Measurements from ENCODE around the gene TANK. TPM values are rescaled to one million over a fixed set of nuclear protein-coding genes. Genes with fewer than 3 reads are reported as not detected.

TANK gene
- polyA plus RNA-seq, 1 donor from 2014 or later = 58.1 TPM

GRCh38 chr2:161234627-161235026 lies 74.4 kb downstream of the TANK start:
- Histone ChIP-seq H3K9ac (ENCODE audit: low read length) (no peak overlapping the region), H4K20me1 (ENCODE audit: insufficient read depth) (no peaks in the 10 kb centered on the region), H3K27ac (ENCODE audit: low read length) (no peak overlapping the region), H2AFZ (ENCODE audit: low read depth, low read length) (no peak overlapping the region), H3K36me3 (ENCODE audit: insufficient read depth, low read length) (no peaks in the 10 kb centered on the region), H3F3A (ENCODE audit: insufficient read depth, low read length, poor library complexity, severe bottlenecking) (peaks cover 11% of the 10 kb centered on the region), H3K4me3 (ENCODE audit: low read length) (no peak overlapping the region), H3K4me2 (ENCODE audit: low read length) (no peak overlapping the region), H3K79me2 (replicated peaks; ENCODE audit: insufficient read depth, low read length) (no peaks in the 10 kb centered on the region), H3K9me3 (ENCODE audit: low read length) (no peaks in the 10 kb centered on the region), H3K9me2 (ENCODE audit: insufficient read depth, low read length) (no peaks in the 10 kb centered on the region), H3K27me3 (ENCODE audit: insufficient read depth, low read depth, low read length) (no peaks in the 10 kb centered on the region)
- no peak for TF ChIP-seq EP300 (conservative IDR thresholded peaks at IDR 0.05; ENCODE audit: poor library complexity, severe bottlenecking)
- no peak for TF ChIP-seq POLR2AphosphoS5 (IDR thresholded peaks at IDR 0.05)
- TF ChIP-seq SMC3 (conservative IDR thresholded peaks at IDR 0.05; ENCODE audit: poor library complexity) = no peak
- TF ChIP-seq EZH2 (IDR thresholded peaks at IDR 0.05; ENCODE audit: borderline replicate concordance, insufficient read depth, low read length, poor library complexity, severe bottlenecking) = no peak
- TF ChIP-seq TAF1 (IDR thresholded peaks at IDR 0.05; ENCODE audit: low read depth) = no peak
- TF ChIP-seq REST (IDR thresholded peaks at IDR 0.05; ENCODE audit: borderline replicate concordance) = no peak
- TF ChIP-seq CTCF (IDR thresholded peaks at IDR 0.05; ENCODE audit: poor library complexity, severe bottlenecking) = no peak
- TF ChIP-seq RAD21 (conservative IDR thresholded peaks at IDR 0.05) = no peak
- TF ChIP-seq MXI1 (conservative IDR thresholded peaks at IDR 0.05; ENCODE audit: poor library complexity, severe bottlenecking) = no peak

- Histone ChIP-seq H3K27ac (ENCODE audit: low read length) (peak overlapping the region; percentile 93), H3K9me2 (ENCODE audit: insufficient read depth, low read length) (no peaks in the 10 kb centered on the region), H3K4me2 (ENCODE audit: low read length) (peak overlapping the region; percentile 63), H3K9ac (ENCODE audit: low read length) (peak overlapping the region; percentile 74), H3K36me3 (ENCODE audit: insufficient read depth, low read length) (no peaks in the 10 kb centered on the region), H3K79me2 (replicated peaks; ENCODE audit: insufficient read depth, low read length) (no peaks in the 10 kb centered on the region), H4K20me1 (ENCODE audit: insufficient read depth) (no peaks in the 10 kb centered on the region), H3F3A (ENCODE audit: insufficient read depth, low read length, poor library complexity, severe bottlenecking) (peaks cover 12% of the 10 kb centered on the region), H3K27me3 (ENCODE audit: insufficient read depth, low read depth, low read length) (no peaks in the 10 kb centered on the region), H3K9me3 (ENCODE audit: low read length) (no peaks in the 10 kb centered on the region), H2AFZ (ENCODE audit: low read depth, low read length) (peak overlapping the region; percentile 12), H3K4me3 (ENCODE audit: low read length) (peak overlapping the region; percentile 65)
- TF ChIP-seq REST (IDR thresholded peaks at IDR 0.05; ENCODE audit: borderline replicate concordance) (no peak), MXI1 (conservative IDR thresholded peaks at IDR 0.05; ENCODE audit: poor library complexity, severe bottlenecking) (peak; percentile 19), EP300 (conservative IDR thresholded peaks at IDR 0.05; ENCODE audit: poor library complexity, severe bottlenecking) (no peak), RAD21 (conservative IDR thresholded peaks at IDR 0.05) (no peak), TAF1 (IDR thresholded peaks at IDR 0.05; ENCODE audit: low read depth) (no peak), POLR2AphosphoS5 (IDR thresholded peaks at IDR 0.05) (peak; percentile 66), CTCF (IDR thresholded peaks at IDR 0.05; ENCODE audit: poor library complexity, severe bottlenecking) (no peak)
These were observed 77.4 kb downstream of the TANK start for GRCh38 chr2:161237392-161238264.
